BE2C (cell line): Measurements from ENCODE around the gene NEUROG1.

Experiments
- DNase-seq: peaks from one replicate; pipeline ENCODE4 v3.0.0-alpha.2; 2020
- H3K27me3 ChIP-seq: fragments of 250-450 bp; sonication (Bioruptor Pico); 2 replicates; pipeline ENCODE4 v1.5.1; 2020; ENCODE audit warnings: mild to moderate bottlenecking
- H3K36me3 ChIP-seq: fragments of 250-450 bp; sonication (Bioruptor Pico); 2 replicates; pipeline ENCODE4 v1.5.1; 2020; ENCODE audit warnings: mild to moderate bottlenecking
- H3K4me1 ChIP-seq: fragments of 250-450 bp; sonication (Bioruptor Pico); 2 replicates; pipeline ENCODE4 v1.5.1; 2020
- H3K4me3 ChIP-seq: 2 replicates; pipeline ENCODE4 v1.5.1; 2011; ENCODE audit warnings: low read depth, low read length
- H3K9me3 ChIP-seq: fragments of 250-450 bp; sonication (Bioruptor Pico); 2 replicates; pipeline ENCODE4 v1.5.1; 2020
- TF ChIP-seq, protein P1 (sequence below): IDR thresholded peaks from 2 replicates; pipeline ENCODE4 v1.5.1; 2012; ENCODE audit warnings: mild to moderate bottlenecking, low read depth, low read length

Gene NEUROG1

GRCh38 chr5:135553688-135554462 lies 18.1 kb upstream of the NEUROG1 start:
- TF ChIP-seq, protein P1, sequence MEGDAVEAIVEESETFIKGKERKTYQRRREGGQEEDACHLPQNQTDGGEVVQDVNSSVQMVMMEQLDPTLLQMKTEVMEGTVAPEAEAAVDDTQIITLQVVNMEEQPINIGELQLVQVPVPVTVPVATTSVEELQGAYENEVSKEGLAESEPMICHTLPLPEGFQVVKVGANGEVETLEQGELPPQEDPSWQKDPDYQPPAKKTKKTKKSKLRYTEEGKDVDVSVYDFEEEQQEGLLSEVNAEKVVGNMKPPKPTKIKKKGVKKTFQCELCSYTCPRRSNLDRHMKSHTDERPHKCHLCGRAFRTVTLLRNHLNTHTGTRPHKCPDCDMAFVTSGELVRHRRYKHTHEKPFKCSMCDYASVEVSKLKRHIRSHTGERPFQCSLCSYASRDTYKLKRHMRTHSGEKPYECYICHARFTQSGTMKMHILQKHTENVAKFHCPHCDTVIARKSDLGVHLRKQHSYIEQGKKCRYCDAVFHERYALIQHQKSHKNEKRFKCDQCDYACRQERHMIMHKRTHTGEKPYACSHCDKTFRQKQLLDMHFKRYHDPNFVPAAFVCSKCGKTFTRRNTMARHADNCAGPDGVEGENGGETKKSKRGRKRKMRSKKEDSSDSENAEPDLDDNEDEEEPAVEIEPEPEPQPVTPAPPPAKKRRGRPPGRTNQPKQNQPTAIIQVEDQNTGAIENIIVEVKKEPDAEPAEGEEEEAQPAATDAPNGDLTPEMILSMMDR, result peak; percentile 59
- Histone ChIP-seq H3K9me3 (no peaks in the 10 kb centered on the region), H3K27me3 (peaks cover 33% of the 10 kb centered on the region), H3K4me3 (peak overlapping the region; percentile 37), H3K36me3 (no peaks in the 10 kb centered on the region), H3K4me1 (no peaks in the 10 kb centered on the region)
- peak; percentile 29 for DNase-seq

DNA sequence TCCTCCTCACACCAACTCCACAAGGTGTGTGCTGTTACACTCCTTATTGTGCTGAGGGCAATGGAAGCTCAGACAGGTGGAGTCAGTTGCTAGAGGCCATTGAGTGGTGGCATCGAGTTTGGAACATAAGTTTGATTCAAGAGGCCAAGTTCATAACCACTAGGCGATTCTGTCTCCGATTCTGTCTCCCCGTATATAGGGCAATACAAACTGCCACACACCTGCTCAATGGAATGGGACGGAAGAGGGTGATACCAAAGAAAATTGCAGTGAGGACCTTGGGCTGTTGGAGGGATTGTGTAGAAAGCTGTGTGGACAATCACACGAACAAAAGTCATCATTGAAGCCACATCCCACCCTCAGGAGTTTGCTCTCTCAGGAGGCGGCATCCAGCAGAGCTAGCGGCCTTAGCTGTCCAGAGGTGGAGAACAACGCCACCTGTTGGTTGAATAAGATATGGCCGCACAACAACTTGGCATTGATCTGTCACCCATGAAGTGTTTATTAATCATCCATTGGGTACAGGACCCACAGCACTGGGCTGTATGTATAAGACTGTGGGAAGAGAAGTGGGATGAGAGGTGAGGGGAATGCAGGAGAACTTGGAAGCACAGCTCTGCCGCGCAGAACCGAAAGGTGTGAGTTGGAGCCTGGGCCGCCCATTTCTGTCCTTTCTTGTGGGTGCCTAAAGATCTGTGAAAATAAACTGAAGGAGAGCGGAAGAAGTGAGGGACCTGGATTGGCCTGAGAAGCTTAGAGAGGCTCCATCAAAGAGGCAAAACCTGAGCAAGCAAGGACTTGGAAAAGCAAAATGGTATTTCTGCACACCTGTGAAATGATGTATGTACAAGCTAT lies 16.1 kb upstream of the NEUROG1 start:
- Histone ChIP-seq H3K27me3 (peaks cover 48% of the 10 kb centered on the region), H3K36me3 (no peaks in the 10 kb centered on the region), H3K4me3 (no peak overlapping the region), H3K4me1 (no peaks in the 10 kb centered on the region), H3K9me3 (no peaks in the 10 kb centered on the region)
- TF ChIP-seq, protein P1, result peak; percentile 85
- peak; percentile 79 for DNase-seq

DNA sequence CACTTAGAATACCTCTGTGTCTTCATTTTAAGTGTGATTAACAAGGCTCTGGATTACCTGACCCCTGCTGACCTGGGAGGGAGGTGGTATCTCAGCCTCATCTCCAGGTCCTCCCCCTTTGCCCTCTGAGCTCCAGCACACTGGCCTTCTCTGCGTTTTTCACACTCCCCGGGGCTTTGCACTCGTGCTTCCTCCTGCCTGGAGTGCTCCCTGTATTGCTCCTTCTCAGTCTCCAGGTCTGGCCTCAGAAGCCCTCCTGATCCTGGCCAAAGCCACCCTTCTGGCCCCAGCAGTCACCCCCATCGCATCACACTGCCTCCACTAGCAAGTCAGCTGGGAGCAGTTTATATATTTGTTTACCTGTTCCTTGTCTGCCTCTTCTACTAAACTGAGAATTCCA lies 13.6 kb upstream of the NEUROG1 start:
- TF ChIP-seq, protein P1, result no peak
- Histone ChIP-seq H3K4me3 (no peak overlapping the region), H3K4me1 (no peaks in the 10 kb centered on the region), H3K36me3 (no peaks in the 10 kb centered on the region), H3K9me3 (no peaks in the 10 kb centered on the region), H3K27me3 (peaks cover 62% of the 10 kb centered on the region)
- no peak for DNase-seq

DNA sequence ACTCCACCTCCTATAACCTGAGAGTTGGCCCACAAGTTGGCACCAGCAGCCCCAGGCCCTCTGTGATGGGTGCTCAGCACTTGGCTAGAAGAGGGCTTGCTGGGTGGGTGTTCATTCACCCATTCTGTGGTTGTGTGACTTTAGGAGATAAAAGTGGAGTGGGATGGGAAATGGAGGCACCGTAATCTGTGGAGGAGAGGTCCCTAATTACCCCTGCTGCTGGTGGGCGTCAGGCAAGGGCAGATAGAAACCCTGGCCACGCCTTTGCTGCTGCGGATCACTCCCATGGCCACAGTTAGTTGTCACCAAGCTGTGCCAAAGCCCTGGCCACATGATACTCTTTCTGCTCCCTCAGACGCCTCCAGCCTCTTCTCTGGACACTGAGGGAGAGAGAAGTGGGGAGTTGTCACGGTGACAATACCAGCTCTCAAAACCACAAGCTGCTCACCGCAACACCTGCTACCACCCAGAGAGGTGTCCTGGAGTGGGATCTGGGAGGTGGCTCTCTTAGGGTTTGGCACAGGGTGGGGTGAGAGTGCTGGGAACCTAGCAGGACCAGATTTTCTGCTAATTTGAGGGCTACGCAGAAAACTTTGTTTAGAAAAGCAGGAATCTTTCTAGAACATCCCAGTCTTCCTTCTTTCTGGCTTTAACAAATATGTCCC lies 12.0 kb upstream of the NEUROG1 start:
- peaks cover 75% of the 10 kb centered on the region for H3K27me3 ChIP-seq
- no peak overlapping the region for H3K4me3 ChIP-seq
- H3K9me3 ChIP-seq, result no peaks in the 10 kb centered on the region
- TF ChIP-seq, protein P1, result no peak
- no peak for DNase-seq
- no peaks in the 10 kb centered on the region for H3K36me3 ChIP-seq
- no peaks in the 10 kb centered on the region for H3K4me1 ChIP-seq

DNA sequence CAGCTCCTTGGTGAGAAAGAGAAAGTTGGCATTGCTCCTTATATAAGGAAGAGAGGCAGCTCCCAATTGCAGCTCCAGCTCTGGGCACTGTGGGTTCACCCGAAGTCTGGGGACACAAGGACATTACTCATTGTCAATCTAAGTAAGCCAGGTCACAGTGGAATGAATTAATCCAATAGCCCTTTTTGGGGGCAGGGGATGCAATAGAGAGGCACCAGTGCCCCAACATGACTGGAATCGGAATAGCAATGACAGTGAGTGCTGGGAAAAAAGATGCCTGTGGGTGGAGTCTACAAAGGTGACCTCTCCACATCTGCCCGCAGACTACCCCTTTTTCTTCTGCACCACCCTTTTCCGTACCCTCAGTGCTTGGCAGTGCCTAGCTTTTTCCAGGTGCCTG lies 11.1 kb upstream of the NEUROG1 start:
- no peak overlapping the region for H3K4me3 ChIP-seq
- H3K27me3 ChIP-seq, result peaks cover 83% of the 10 kb centered on the region
- TF ChIP-seq, protein P1, result no peak
- DNase-seq, result no peak
- no peaks in the 10 kb centered on the region for H3K36me3 ChIP-seq
- H3K4me1 ChIP-seq, result no peaks in the 10 kb centered on the region
- H3K9me3 ChIP-seq, result no peaks in the 10 kb centered on the region
